ENCODE results near the gene MIF.

DNA sequence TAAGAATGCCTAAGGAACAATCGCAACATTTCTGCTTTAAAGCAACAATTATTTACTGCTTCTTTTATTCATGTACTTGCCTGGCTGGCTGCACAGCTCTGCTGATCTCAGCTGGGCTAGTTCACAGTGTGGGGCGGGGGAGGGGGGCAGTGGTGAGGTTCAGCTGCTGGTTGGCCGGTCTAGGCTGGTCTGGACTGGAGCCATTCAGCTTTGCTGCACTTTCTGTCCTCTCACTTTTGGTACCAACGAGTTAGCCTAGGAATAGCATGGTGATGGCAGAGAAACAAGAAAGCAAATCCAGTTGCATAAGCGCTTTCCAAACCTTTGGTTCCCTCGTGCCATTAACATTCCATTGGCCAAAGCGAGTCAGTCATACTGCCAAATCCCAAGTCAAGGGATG is 16.0 kb upstream of the MIF start:
- TF ChIP-seq TAF1 (IDR thresholded peaks at IDR 0.05; ENCODE audit: borderline replicate concordance, insufficient read depth, low read length) (no peak), SIN3A (IDR thresholded peaks at IDR 0.05; ENCODE audit: borderline replicate concordance, insufficient read depth, low read length) (no peak), POLR2AphosphoS5 (IDR thresholded peaks at IDR 0.05; ENCODE audit: low read depth, low read length) (no peak)
- TF ChIP-seq, protein P1, sequence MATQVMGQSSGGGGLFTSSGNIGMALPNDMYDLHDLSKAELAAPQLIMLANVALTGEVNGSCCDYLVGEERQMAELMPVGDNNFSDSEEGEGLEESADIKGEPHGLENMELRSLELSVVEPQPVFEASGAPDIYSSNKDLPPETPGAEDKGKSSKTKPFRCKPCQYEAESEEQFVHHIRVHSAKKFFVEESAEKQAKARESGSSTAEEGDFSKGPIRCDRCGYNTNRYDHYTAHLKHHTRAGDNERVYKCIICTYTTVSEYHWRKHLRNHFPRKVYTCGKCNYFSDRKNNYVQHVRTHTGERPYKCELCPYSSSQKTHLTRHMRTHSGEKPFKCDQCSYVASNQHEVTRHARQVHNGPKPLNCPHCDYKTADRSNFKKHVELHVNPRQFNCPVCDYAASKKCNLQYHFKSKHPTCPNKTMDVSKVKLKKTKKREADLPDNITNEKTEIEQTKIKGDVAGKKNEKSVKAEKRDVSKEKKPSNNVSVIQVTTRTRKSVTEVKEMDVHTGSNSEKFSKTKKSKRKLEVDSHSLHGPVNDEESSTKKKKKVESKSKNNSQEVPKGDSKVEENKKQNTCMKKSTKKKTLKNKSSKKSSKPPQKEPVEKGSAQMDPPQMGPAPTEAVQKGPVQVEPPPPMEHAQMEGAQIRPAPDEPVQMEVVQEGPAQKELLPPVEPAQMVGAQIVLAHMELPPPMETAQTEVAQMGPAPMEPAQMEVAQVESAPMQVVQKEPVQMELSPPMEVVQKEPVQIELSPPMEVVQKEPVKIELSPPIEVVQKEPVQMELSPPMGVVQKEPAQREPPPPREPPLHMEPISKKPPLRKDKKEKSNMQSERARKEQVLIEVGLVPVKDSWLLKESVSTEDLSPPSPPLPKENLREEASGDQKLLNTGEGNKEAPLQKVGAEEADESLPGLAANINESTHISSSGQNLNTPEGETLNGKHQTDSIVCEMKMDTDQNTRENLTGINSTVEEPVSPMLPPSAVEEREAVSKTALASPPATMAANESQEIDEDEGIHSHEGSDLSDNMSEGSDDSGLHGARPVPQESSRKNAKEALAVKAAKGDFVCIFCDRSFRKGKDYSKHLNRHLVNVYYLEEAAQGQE (IDR thresholded peaks at IDR 0.05; ENCODE audit: insufficient read depth in 1 of 2, low read depth in 2 of 2, low read length in 2 of 2): no peak
